Measurements from ENCODE around the gene SCG5.

The SCG5 gene

DNA sequence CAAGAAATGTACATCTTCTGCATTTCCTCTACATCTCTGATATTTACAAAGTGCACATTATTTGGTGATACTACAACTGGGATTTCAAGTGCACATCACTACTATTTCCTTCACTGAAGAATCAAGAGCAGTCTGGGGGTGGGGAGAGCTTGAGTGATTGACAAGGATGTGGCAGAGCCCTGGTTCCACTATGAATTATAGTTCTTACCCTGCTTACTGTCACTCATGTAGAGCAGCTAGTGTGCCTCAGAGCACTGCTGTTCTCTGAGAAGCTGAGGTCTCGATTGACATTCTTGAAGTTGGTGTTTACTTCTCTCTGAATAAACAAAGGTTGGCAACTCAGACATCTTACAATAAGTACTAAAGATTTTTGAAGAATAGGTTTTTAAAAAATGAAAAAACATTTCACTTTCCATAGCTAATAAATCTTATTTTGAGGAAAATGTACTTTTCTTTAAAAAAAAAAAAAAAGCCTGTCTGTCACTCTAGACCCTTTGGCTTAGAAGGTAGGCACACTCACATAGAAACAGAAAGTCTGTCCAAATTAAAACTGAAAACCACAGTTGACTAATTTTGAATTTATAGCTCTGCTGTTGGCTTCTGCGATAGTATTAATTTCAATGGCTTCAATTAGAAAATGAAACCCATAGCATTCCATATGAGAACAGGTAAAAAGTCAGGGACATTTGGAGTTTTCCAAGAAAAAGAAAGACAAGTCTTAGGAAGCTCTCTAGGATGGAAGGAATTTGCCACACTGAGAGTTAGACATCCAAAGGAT, 81.8 kb downstream of the SCG5 start:
- no peak overlapping the region for H2BK5ac ChIP-seq (ENCODE audit: low read depth, low read length, poor library complexity, severe bottlenecking)
- H3K14ac ChIP-seq (ENCODE audit: low read length in 2 of 2): no peak overlapping the region
- no peak overlapping the region for H2BK12ac ChIP-seq (ENCODE audit: low read length in 2 of 2)
- no peaks in the 10 kb centered on the region for H3K36me3 ChIP-seq (ENCODE audit: control insufficient read depth in 1 of 2, insufficient read depth in 2 of 2, low read depth in 1 of 2, low read length in 2 of 2)
- H4K91ac ChIP-seq (ENCODE audit: low read length): no peak overlapping the region
- no peak overlapping the region for H3K4ac ChIP-seq (ENCODE audit: low read depth in 1 of 2, low read length in 2 of 2)
- H3K27ac ChIP-seq (ENCODE audit: low read length, poor library complexity, severe bottlenecking): no peak overlapping the region
- no peak overlapping the region for H3K9ac ChIP-seq (ENCODE audit: low read length)
- H2AK5ac ChIP-seq (ENCODE audit: low read length, severe bottlenecking): no peak overlapping the region
- no peak overlapping the region for H2AFZ ChIP-seq (ENCODE audit: low read depth, low read length)
- no peak overlapping the region for H2BK120ac ChIP-seq (ENCODE audit: low read depth, low read length)
- peaks cover 0 to 18% of the 10 kb centered on the region in 2 experiments for H3K27me3 ChIP-seq (ENCODE audit: control insufficient read depth in 1 of 2, insufficient read depth in 1 of 2, low read length in 2 of 2)
- no CpG with 5 or more reads among the region's 2 CpGs for WGBS
- DNase-seq: no peak
- H3K23ac ChIP-seq (ENCODE audit: low read length in 2 of 2): no peak overlapping the region
- no peak overlapping the region for H3K18ac ChIP-seq (ENCODE audit: low read depth in 1 of 2, low read length in 2 of 2)
- no peak overlapping the region for H2BK15ac ChIP-seq (ENCODE audit: low read depth, poor library complexity, severe bottlenecking)
- H3K4me1 ChIP-seq (ENCODE audit: control insufficient read depth, insufficient read depth, low read depth, low read length): peaks cover 11% of the 10 kb centered on the region
- peaks cover 2% of the 10 kb centered on the region for H3K79me1 ChIP-seq (replicated peaks; ENCODE audit: low read length, poor library complexity, severe bottlenecking)
- H4K8ac ChIP-seq (ENCODE audit: low read length): no peak overlapping the region
- no peak overlapping the region for H3K4me3 ChIP-seq (ENCODE audit: insufficient read depth in 1 of 2, low read depth in 1 of 2, low read length in 2 of 2)
- no peak overlapping the region for H3K4me2 ChIP-seq (ENCODE audit: low read length, poor library complexity, severe bottlenecking)
- peaks cover 5% of the 10 kb centered on the region for H3K9me3 ChIP-seq (ENCODE audit: control insufficient read depth, low read length)

DNA sequence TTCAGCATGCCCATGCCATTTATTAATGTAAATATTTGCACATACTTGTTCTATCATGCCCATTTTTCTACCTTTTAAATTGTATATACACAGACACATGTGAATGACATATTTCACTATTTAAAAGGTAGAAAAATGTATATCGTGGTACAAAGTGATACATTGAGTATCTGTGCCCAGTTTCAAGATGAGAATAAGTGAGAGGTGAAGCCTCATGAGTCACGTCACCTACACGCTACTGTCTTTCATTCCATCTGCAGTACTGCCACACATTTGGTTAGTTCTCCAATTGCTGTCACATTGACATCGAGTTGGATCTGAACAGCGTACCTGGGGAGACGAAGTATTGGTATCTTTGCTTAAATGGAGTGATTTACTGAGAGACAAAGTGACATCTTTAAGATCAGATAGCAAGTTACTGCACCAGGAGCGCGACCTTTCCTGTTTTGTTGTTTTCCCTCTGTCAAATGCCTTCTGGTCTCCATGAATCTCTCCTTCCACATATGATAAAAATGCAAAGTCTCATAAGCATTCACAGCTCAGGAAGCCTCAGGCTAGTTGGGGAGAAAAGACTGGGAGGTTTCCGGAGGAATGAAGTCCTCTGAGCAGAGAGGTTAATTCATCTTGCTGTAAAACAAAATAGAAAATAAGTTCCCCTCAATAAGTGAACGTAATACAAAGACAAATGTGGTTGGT, 88.3 kb downstream of the SCG5 start:
- Histone ChIP-seq H3K27ac (ENCODE audit: low read length, poor library complexity, severe bottlenecking) (peak overlapping the region; percentile 65), H3K4me2 (ENCODE audit: low read length, poor library complexity, severe bottlenecking) (no peak overlapping the region), H2BK12ac (ENCODE audit: low read length in 2 of 2) (no peak overlapping the region), H3K18ac (ENCODE audit: low read depth in 1 of 2, low read length in 2 of 2) (no peak overlapping the region), H3K9ac (ENCODE audit: low read length) (no peak overlapping the region), H3K36me3 (ENCODE audit: control insufficient read depth in 1 of 2, insufficient read depth in 2 of 2, low read depth in 1 of 2, low read length in 2 of 2) (peaks cover 0 to 24% of the 10 kb centered on the region in 2 experiments), H3K4ac (ENCODE audit: low read depth in 1 of 2, low read length in 2 of 2) (no peak overlapping the region), H3K9me3 (ENCODE audit: control insufficient read depth, low read length) (peaks cover 9% of the 10 kb centered on the region), H3K27me3 (ENCODE audit: control insufficient read depth in 1 of 2, insufficient read depth in 1 of 2, low read length in 2 of 2) (no peaks in the 10 kb centered on the region), H4K8ac (ENCODE audit: low read length) (no peak overlapping the region), H3K79me1 (replicated peaks; ENCODE audit: low read length, poor library complexity, severe bottlenecking) (peaks cover 5% of the 10 kb centered on the region), H2BK5ac (ENCODE audit: low read depth, low read length, poor library complexity, severe bottlenecking) (no peak overlapping the region), H2AK5ac (ENCODE audit: low read length, severe bottlenecking) (no peak overlapping the region), H2AFZ (ENCODE audit: low read depth, low read length) (no peak overlapping the region), H3K23ac (ENCODE audit: low read length in 2 of 2) (no peak overlapping the region), H3K14ac (ENCODE audit: low read length in 2 of 2) (no peak overlapping the region), H2BK120ac (ENCODE audit: low read depth, low read length) (no peak overlapping the region), H3K4me1 (ENCODE audit: control insufficient read depth, insufficient read depth, low read depth, low read length) (peaks cover 8% of the 10 kb centered on the region), H2BK15ac (ENCODE audit: low read depth, poor library complexity, severe bottlenecking) (no peak overlapping the region), H4K91ac (ENCODE audit: low read length) (no peak overlapping the region), H3K4me3 (ENCODE audit: insufficient read depth in 1 of 2, low read depth in 1 of 2, low read length in 2 of 2) (no peak overlapping the region)
- DNase-seq: no peak
- WGBS: 86% methylated on average over 10 of the region's 10 CpGs

DNA sequence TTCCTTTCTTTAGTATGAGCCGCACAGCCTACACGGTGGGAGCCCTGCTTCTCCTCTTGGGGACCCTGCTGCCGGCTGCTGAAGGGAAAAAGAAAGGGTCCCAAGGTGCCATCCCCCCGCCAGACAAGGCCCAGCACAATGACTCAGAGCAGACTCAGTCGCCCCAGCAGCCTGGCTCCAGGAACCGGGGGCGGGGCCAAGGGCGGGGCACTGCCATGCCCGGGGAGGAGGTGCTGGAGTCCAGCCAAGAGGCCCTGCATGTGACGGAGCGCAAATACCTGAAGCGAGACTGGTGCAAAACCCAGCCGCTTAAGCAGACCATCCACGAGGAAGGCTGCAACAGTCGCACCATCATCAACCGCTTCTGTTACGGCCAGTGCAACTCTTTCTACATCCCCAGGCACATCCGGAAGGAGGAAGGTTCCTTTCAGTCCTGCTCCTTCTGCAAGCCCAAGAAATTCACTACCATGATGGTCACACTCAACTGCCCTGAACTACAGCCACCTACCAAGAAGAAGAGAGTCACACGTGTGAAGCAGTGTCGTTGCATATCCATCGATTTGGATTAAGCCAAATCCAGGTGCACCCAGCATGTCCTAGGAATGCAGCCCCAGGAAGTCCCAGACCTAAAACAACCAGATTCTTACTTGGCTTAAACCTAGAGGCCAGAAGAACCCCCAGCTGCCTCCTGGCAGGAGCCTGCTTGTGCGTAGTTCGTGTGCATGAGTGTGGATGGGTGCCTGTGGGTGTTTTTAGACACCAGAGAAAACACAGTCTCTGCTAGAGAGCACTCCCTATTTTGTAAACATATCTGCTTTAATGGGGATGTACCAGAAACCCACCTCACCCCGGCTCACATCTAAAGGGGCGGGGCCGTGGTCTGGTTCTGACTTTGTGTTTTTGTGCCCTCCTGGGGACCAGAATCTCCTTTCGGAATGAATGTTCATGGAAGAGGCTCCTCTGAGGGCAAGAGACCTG, 89.5 kb downstream of the SCG5 start:
- 57% methylated on average over 25 of the region's 27 CpGs for WGBS

More for the DNA sequence above, 89.5 kb downstream of the SCG5 start:
- Histone ChIP-seq H2BK12ac (ENCODE audit: low read length in 2 of 2) (no peak overlapping the region), H3K9ac (ENCODE audit: low read length) (no peak overlapping the region), H3K4me2 (ENCODE audit: low read length, poor library complexity, severe bottlenecking) (no peak overlapping the region), H3K27ac (ENCODE audit: low read length, poor library complexity, severe bottlenecking) (peak overlapping the region; percentile 65), H4K91ac (ENCODE audit: low read length) (no peak overlapping the region), H3K36me3 (ENCODE audit: control insufficient read depth in 1 of 2, insufficient read depth in 2 of 2, low read depth in 1 of 2, low read length in 2 of 2) (peaks cover 0 to 31% of the 10 kb centered on the region in 2 experiments), H3K4me3 (ENCODE audit: insufficient read depth in 1 of 2, low read depth in 1 of 2, low read length in 2 of 2) (no peak overlapping the region), H2AK5ac (ENCODE audit: low read length, severe bottlenecking) (no peak overlapping the region), H2BK15ac (ENCODE audit: low read depth, poor library complexity, severe bottlenecking) (no peak overlapping the region), H2AFZ (ENCODE audit: low read depth, low read length) (no peak overlapping the region), H3K4me1 (ENCODE audit: control insufficient read depth, insufficient read depth, low read depth, low read length) (peaks cover 8% of the 10 kb centered on the region), H3K79me1 (replicated peaks; ENCODE audit: low read length, poor library complexity, severe bottlenecking) (peaks cover 5% of the 10 kb centered on the region), H3K18ac (ENCODE audit: low read depth in 1 of 2, low read length in 2 of 2) (peak overlapping the region in 1 of 2 experiments; percentile 25), H4K8ac (ENCODE audit: low read length) (no peak overlapping the region), H3K4ac (ENCODE audit: low read depth in 1 of 2, low read length in 2 of 2) (no peak overlapping the region), H3K23ac (ENCODE audit: low read length in 2 of 2) (no peak overlapping the region), H2BK5ac (ENCODE audit: low read depth, low read length, poor library complexity, severe bottlenecking) (no peak overlapping the region), H3K27me3 (ENCODE audit: control insufficient read depth in 1 of 2, insufficient read depth in 1 of 2, low read length in 2 of 2) (no peaks in the 10 kb centered on the region), H3K9me3 (ENCODE audit: control insufficient read depth, low read length) (peaks cover 8% of the 10 kb centered on the region), H2BK120ac (ENCODE audit: low read depth, low read length) (no peak overlapping the region), H3K14ac (ENCODE audit: low read length in 2 of 2) (no peak overlapping the region)
- DNase-seq: no peak
